ENCODE data around the gene CABLES1.

The CABLES1 gene

DNA sequence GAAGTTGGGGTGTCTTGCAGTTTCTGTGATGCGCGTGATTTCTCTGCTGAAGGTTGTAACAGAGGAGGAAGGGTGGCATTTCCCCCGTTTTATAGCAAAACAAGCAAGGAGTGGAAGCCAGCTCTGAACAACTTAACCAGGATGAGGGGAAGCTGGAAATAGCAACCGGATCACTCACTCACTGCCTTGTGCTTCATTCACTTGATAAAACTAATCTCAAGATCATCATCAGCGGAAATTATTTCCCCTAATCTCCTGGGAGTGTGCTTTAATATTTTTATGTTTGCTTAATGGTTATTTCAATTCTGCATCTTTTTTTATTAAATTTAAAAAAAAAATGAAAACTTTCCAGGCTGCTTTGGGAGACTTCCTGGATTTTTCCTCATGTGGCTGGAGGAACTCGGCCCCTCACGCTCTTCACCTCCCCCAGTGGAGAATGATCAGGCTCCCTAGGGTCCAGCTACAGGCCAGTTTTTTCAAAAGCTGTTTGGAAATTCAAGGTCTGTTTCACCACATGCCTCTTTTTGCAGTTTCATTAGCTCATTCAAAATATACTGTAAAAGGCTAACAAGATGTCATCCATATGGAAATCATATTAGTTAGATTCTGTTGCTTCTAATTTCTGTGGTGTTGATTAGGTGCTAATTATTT is 31.7 kb downstream of the CABLES1 start:
- H3K27me3 ChIP-seq (ENCODE audit: insufficient read depth, poor library complexity, severe bottlenecking) = no peaks in the 10 kb centered on the region
- H3K4me3 ChIP-seq (ENCODE audit: severe bottlenecking) = no peak overlapping the region
- no peaks in the 10 kb centered on the region for H3K4me1 ChIP-seq (ENCODE audit: insufficient read depth, poor library complexity, severe bottlenecking)
- TF ChIP-seq, protein P1, sequence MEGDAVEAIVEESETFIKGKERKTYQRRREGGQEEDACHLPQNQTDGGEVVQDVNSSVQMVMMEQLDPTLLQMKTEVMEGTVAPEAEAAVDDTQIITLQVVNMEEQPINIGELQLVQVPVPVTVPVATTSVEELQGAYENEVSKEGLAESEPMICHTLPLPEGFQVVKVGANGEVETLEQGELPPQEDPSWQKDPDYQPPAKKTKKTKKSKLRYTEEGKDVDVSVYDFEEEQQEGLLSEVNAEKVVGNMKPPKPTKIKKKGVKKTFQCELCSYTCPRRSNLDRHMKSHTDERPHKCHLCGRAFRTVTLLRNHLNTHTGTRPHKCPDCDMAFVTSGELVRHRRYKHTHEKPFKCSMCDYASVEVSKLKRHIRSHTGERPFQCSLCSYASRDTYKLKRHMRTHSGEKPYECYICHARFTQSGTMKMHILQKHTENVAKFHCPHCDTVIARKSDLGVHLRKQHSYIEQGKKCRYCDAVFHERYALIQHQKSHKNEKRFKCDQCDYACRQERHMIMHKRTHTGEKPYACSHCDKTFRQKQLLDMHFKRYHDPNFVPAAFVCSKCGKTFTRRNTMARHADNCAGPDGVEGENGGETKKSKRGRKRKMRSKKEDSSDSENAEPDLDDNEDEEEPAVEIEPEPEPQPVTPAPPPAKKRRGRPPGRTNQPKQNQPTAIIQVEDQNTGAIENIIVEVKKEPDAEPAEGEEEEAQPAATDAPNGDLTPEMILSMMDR (IDR thresholded peaks at IDR 0.05; ENCODE audit: poor library complexity, severe bottlenecking) = no peak
- DNase-seq (ENCODE audit: low spot score) (no peak), ATAC-seq (ENCODE audit: low read depth) (no peak)
- H3K36me3 ChIP-seq (ENCODE audit: low read depth) = no peaks in the 10 kb centered on the region
- no peak overlapping the region for H3K27ac ChIP-seq (ENCODE audit: poor library complexity, severe bottlenecking)
- no peaks in the 10 kb centered on the region for H3K9me3 ChIP-seq (ENCODE audit: severe bottlenecking)

DNA sequence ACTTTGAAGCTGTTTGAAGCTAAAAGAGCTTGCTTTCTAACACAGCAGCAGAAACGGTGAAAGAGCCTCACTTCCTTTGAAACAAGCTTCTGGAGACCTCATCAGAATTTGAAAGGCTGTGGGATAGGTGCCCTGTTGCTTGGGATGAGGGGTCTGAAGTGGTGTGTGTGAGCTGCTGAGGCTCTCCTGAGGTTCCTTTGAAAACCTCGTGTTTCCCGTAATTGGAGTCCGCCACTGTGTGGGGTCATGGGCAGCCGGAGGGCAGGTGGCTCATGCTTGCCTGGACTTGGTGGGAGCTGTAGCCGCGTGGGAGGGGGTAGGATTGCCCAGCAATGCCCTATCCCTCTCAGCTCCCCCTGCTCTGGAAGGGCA is 34.4 kb downstream of the CABLES1 start:
- no peaks in the 10 kb centered on the region for H3K9me3 ChIP-seq (ENCODE audit: severe bottlenecking)
- ATAC-seq (ENCODE audit: low read depth) = no peak
- no peaks in the 10 kb centered on the region for H3K36me3 ChIP-seq (ENCODE audit: low read depth)
- TF ChIP-seq, protein P1 (IDR thresholded peaks at IDR 0.05; ENCODE audit: poor library complexity, severe bottlenecking) = no peak
- H3K4me1 ChIP-seq (ENCODE audit: insufficient read depth, poor library complexity, severe bottlenecking) = no peaks in the 10 kb centered on the region
- DNase-seq (ENCODE audit: low spot score) = no peak
- no peak overlapping the region for H3K4me3 ChIP-seq (ENCODE audit: severe bottlenecking)
- H3K27ac ChIP-seq (ENCODE audit: poor library complexity, severe bottlenecking) = no peak overlapping the region
- no peaks in the 10 kb centered on the region for H3K27me3 ChIP-seq (ENCODE audit: insufficient read depth, poor library complexity, severe bottlenecking)

- no peaks in the 10 kb centered on the region for H3K9me3 ChIP-seq (ENCODE audit: severe bottlenecking)
- H3K27me3 ChIP-seq (ENCODE audit: insufficient read depth, poor library complexity, severe bottlenecking) = no peaks in the 10 kb centered on the region
- no peak for ATAC-seq (ENCODE audit: low read depth)
- no peak for DNase-seq (ENCODE audit: low spot score)
- H3K4me1 ChIP-seq (ENCODE audit: insufficient read depth, poor library complexity, severe bottlenecking) = no peaks in the 10 kb centered on the region
- H3K27ac ChIP-seq (ENCODE audit: poor library complexity, severe bottlenecking) = no peak overlapping the region
- H3K36me3 ChIP-seq (ENCODE audit: low read depth) = no peaks in the 10 kb centered on the region
- no peak overlapping the region for H3K4me3 ChIP-seq (ENCODE audit: severe bottlenecking)
- TF ChIP-seq, protein P1 (IDR thresholded peaks at IDR 0.05; ENCODE audit: poor library complexity, severe bottlenecking) = no peak
Observed at GRCh38 chr18:23170137-23170536, 34.9 kb downstream of the CABLES1 start.

- Histone ChIP-seq H3K4me1 (ENCODE audit: insufficient read depth, poor library complexity, severe bottlenecking) (no peaks in the 10 kb centered on the region), H3K36me3 (ENCODE audit: low read depth) (no peaks in the 10 kb centered on the region)
Observed at GRCh38 chr18:23171581-23172156, 36.4 kb downstream of the CABLES1 start.

More at GRCh38 chr18:23171581-23172156, 36.4 kb downstream of the CABLES1 start:
- ATAC-seq (ENCODE audit: low read depth) (no peak), DNase-seq (ENCODE audit: low spot score) (no peak)
- Histone ChIP-seq H3K9me3 (ENCODE audit: severe bottlenecking) (no peaks in the 10 kb centered on the region), H3K4me3 (ENCODE audit: severe bottlenecking) (no peak overlapping the region), H3K27ac (ENCODE audit: poor library complexity, severe bottlenecking) (no peak overlapping the region), H3K27me3 (ENCODE audit: insufficient read depth, poor library complexity, severe bottlenecking) (no peaks in the 10 kb centered on the region)
- TF ChIP-seq, protein P1 (IDR thresholded peaks at IDR 0.05; ENCODE audit: poor library complexity, severe bottlenecking) = no peak

All from RWPE2 (cell line).